AG09309 (cell line): ENCODE data around the gene PPARGC1A.

Experiments used
- DNase-seq: peaks from one replicate; pipeline ENCODE4 v3.0.0-alpha.2; 2010; ENCODE audit warnings: low read depth
- H3K4me3 ChIP-seq: 2 replicates; pipeline ENCODE4 v1.5.1; 2011; ENCODE audit warnings: mild to moderate bottlenecking, low read depth, low read length, moderate library complexity; ENCODE audit not compliant: control insufficient read depth
- CTCF ChIP-seq: IDR thresholded peaks from 2 replicates; pipeline ENCODE4 v1.5.1; 2011; ENCODE audit warnings: mild to moderate bottlenecking, low read depth, low read length, inconsistent platforms; ENCODE audit not compliant: insufficient read depth, control insufficient read depth; ENCODE audit errors: missing control alignments

PPARGC1A gene

DNA sequence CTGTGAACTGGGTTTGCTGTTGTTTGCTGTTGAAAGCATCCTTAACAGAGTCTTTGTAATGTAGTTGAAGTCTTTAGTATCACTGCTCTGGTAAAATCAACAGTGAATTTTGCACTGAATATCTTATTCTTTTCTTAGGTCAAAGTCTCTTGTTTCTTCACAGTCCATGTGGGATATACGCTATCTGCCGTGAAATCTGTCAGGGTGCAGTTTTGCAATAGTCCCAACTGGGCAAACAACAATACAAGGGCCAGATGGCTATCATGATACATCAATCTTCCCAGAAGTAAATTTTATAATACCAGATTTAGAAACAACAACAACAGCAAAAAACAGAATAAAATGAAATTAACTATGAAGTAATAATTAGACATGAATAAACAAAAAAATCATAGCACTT is 123.5 kb downstream of the PPARGC1A start:
- H3K4me3 ChIP-seq = no peak overlapping the region
- no peak for TF ChIP-seq CTCF
- DNase-seq = no peak

DNA sequence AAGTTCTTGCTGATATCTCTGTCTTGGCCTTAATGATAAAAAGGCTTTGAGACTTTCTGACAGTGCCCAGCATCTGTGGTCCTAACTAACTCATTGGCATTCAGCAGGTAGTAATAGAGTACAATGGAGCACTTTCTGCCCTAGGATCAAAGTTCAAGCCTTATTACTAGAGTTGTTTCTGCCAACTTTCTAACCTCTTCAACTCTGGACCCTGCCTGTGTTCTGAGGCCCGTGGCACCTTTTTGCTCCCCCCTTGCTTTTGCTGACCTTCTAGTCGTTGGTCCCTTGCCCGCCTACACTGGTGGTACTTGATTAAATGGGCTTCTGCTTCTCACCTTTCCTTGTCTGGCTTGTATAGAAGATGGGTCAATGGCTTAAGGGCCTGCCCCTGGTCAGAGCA is 126.3 kb downstream of the PPARGC1A start:
- DNase-seq = no peak
- H3K4me3 ChIP-seq = no peak overlapping the region

GRCh38 chr4:23762551-23762950 is 127.3 kb downstream of the PPARGC1A start:
- DNase-seq = no peak
- no peak overlapping the region for H3K4me3 ChIP-seq
- TF ChIP-seq CTCF = no peak

More for the DNA sequence above, 126.3 kb downstream of the PPARGC1A start:
- TF ChIP-seq CTCF = no peak

DNA sequence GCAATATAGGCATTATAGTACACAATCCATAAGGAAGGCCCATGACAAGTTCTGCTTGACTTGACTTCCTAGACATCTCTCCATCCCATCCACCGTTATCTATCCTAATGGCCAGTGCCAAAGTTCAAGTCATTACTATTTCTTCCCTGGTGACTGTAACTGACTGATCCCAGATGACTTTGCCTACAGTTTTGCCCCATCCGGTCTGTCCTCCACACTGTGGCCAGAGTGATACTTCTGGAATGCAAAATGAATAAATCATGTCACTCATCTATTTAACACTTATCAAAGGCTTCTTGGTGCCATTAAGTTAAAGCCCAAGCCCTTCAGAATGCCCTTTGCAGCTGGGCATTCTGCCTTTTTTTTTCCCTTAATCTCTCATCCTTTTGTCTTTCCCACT is 130.8 kb downstream of the PPARGC1A start:
- no peak for TF ChIP-seq CTCF
- DNase-seq = no peak
- H3K4me3 ChIP-seq = no peak overlapping the region

GRCh38 chr4:23754688-23755087 is 135.2 kb downstream of the PPARGC1A start:
- no peak for DNase-seq
- no peak for TF ChIP-seq CTCF
- no peak overlapping the region for H3K4me3 ChIP-seq

DNA sequence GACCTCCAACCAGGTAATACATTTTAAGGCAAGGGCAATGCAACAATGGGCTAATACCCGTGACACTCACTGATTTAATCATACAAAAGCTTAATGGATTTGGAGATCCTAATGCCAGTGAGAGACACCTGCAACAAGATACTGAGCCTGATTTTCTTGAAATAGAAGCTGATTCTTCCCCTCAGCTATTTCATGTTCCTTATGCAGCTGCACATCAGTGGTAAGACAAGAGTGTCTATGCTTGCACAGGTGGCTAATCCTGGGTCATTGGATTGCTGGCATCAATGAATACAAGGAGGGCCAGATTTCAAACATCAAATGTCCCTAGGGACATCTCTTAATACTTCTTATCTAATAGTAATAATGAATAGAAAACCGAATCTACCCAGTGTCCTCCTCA is 139.7 kb downstream of the PPARGC1A start:
- no peak for TF ChIP-seq CTCF
- no peak for DNase-seq
- H3K4me3 ChIP-seq = no peak overlapping the region

GRCh38 chr4:23747281-23747735 is 142.5 kb downstream of the PPARGC1A start:
- H3K4me3 ChIP-seq = no peak overlapping the region
- DNase-seq = no peak
- TF ChIP-seq CTCF = no peak
